DMS 273 (cell line): Measurements from ENCODE around the gene COX7A2.
A peak's percentile ranks its signal among the peaks of the same experiment; 100 is the strongest.

Experiments used
- DNase-seq: peaks from one replicate; lab custom pipeline; 2025; ENCODE audit not compliant: unreplicated experiment; lab: John Stamatoyannopoulos, UW

Gene COX7A2

GRCh38 chr6:75243333-75244062 is at the start of gene COX7A2:
Gene COX7A2 (minus strand): TSS chr6:75243801. CDS start chr6:75243734, 67 bp downstream.
- DNase-seq = peak; percentile 98

GRCh38 chr6:75292555-75292954 is 49.0 kb upstream of the COX7A2 start:
- DNase-seq = no peak

- DNase-seq = no peak
Measured at GRCh38 chr6:75291744-75292143, 48.1 kb upstream of the COX7A2 start.

- DNase-seq = no peak
Measured at GRCh38 chr6:75291331-75291730, 47.7 kb upstream of the COX7A2 start.

GRCh38 chr6:75290136-75290945 is 46.7 kb upstream of the COX7A2 start:
- no peak for DNase-seq

- no peak for DNase-seq
Measured at GRCh38 chr6:75288023-75288422, 44.4 kb upstream of the COX7A2 start.

GRCh38 chr6:75287424-75287823 is 43.8 kb upstream of the COX7A2 start:
- no peak for DNase-seq

- DNase-seq = no peak
Measured at GRCh38 chr6:75286955-75287354, 43.4 kb upstream of the COX7A2 start.

GRCh38 chr6:75285283-75285639 is 41.7 kb upstream of the COX7A2 start:
- peak; percentile 48 for DNase-seq

GRCh38 chr6:75284632-75285282 is 41.2 kb upstream of the COX7A2 start, which contains the start of gene TMEM30A:
Gene TMEM30A (minus strand): TSS chr6:75284792. CDS start chr6:75284638, 154 bp downstream.
- DNase-seq = peak; percentile 99

GRCh38 chr6:75283907-75284631 is 40.5 kb upstream of the COX7A2 start:
- peak; percentile 81 for DNase-seq

- no peak for DNase-seq
Measured at GRCh38 chr6:75282706-75283105, 39.1 kb upstream of the COX7A2 start.

- DNase-seq = no peak
Measured at GRCh38 chr6:75281653-75282052, 38.1 kb upstream of the COX7A2 start.

GRCh38 chr6:75280131-75280855 is 36.7 kb upstream of the COX7A2 start:
- DNase-seq = no peak

- no peak for DNase-seq
Measured at GRCh38 chr6:75279418-75279817, 35.8 kb upstream of the COX7A2 start.

GRCh38 chr6:75278474-75279077 is 35.0 kb upstream of the COX7A2 start:
- no peak for DNase-seq

- DNase-seq = no peak
Measured at GRCh38 chr6:75275067-75275466, 31.5 kb upstream of the COX7A2 start.

- no peak for DNase-seq
Measured at GRCh38 chr6:75273009-75273408, 29.4 kb upstream of the COX7A2 start.

GRCh38 chr6:75272145-75272840 is 28.7 kb upstream of the COX7A2 start:
- peak; percentile 30 for DNase-seq
